IPS-20b (cell line): Measurements from ENCODE around the gene FGF23.
"Not testable (repeated sequence)": the region's sequence is repeated elsewhere in the genome, so short reads cannot be mapped to it uniquely, and the experiment has no call there.

ENCODE experiments used
- H3K27ac ChIP-seq: one replicate; pipeline ENCODE4 v1.5.1; 2013; ENCODE audit warnings: low read length
- H3K27me3 ChIP-seq: 2 replicates; pipeline ENCODE4 v1.6.1; 2013; ENCODE audit warnings: mild to moderate bottlenecking, low read length, inconsistent platforms; ENCODE audit not compliant: insufficient read depth
- H3K36me3 ChIP-seq: 2 replicates; pipeline ENCODE4 v1.6.1; 2013; ENCODE audit warnings: low read depth, mild to moderate bottlenecking, inconsistent platforms, low read length, moderate library complexity; ENCODE audit not compliant: insufficient read depth
- H3K4me1 ChIP-seq: 2 replicates; pipeline ENCODE4 v1.6.1; 2013; ENCODE audit warnings: mild to moderate bottlenecking, control low read depth, inconsistent platforms, low read length, moderate library complexity; ENCODE audit not compliant: insufficient read depth
- H3K4me3 ChIP-seq: 2 replicates; pipeline ENCODE4 v1.5.1; 2013; ENCODE audit warnings: mild to moderate bottlenecking, low read length, inconsistent platforms
- H3K9ac ChIP-seq: 2 replicates; pipeline ENCODE4 v1.6.1; 2013; ENCODE audit warnings: low read depth, mild to moderate bottlenecking, inconsistent platforms, low read length, moderate library complexity
- H3K9me3 ChIP-seq: 2 replicates; pipeline ENCODE4 v1.6.1; 2013; ENCODE audit warnings: mild to moderate bottlenecking, low read depth, low read length, inconsistent platforms; ENCODE audit not compliant: insufficient read depth

FGF23 gene

DNA sequence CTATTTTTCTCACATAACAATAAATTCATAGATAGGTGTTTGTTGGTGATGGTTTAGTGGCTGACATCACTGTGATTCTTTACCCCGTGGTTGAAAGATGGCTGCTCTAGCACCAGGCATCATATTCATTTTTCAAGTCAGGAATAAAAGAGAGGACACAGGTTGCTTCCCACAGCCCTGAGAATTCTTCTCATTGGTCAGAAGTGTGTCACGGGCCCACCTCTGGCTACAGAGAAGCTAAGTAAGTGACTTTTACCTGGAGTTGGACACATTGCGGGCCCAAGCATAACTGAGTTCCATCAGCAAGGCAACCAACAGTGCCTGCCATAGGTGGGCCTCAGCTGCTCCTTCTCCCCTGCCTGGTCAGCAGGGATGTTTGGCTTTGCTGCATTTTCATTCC is 27.6 kb upstream of the FGF23 start:
- no peak overlapping the region for H3K9ac ChIP-seq
- no peaks in the 10 kb centered on the region for H3K36me3 ChIP-seq
- H3K9me3 ChIP-seq, result no peaks in the 10 kb centered on the region
- no peak overlapping the region for H3K27ac ChIP-seq
- H3K4me3 ChIP-seq, result no peak overlapping the region
- no peaks in the 10 kb centered on the region for H3K27me3 ChIP-seq
- no peaks in the 10 kb centered on the region for H3K4me1 ChIP-seq

DNA sequence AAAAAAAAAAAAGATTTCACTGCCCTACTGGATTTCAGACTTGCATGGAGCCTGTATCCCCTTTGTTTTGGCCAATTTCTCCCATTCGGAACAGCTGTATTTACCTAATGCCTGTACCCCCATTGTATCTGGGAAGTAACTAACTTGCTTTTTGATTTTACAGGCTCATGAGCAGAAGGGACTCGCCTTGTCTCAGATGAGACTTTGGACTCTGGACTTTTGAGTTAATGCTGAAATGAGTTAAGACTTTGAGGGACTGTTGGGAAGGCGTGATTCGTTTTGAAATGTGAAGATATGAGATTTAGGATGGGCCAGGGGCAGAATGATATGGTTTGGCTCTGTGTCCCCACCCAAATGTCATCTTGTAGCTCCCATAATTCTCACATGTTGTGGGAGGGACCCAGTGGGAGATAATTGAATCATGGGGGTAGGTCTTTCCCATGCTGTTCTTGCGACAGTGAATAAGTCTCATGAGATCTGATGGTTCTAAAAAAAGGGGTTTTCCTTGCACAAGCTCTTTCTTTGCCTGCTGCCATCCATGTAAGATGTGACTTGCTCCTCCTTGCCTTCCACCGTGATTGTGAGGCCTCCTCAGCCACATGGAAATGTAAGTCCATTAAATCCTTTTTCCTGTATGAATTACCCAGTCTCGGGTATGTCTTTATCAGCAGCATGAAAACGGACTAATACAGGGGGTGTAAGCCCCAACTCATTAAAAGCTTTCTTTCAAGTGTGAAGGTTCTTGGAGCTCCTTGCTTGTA is 25.5 kb upstream of the FGF23 start:
- H3K4me1 ChIP-seq, H3K9me3 ChIP-seq, H3K9ac ChIP-seq, H3K27me3 ChIP-seq, H3K27ac ChIP-seq, H3K36me3 ChIP-seq, H3K4me3 ChIP-seq: not testable (repeated sequence)

DNA sequence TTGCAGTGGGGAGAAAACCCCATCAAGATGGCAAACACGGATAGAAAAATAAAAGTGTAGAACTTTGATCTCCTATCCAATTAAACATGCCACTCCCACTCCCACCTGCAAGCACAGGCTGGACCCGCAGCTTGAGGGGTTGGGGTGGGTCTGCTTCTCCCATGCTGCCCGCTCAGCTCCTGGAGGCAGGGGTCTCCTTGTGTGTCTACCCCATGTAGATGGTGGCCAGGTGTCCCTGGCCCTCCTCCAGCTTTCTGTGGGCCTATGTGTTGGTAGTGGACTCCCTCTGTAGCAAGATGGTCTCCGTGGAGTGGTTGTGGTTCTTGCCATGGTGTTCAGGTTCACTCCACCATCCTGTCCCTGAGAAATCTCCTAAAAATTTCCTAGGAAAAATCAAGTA is 23.5 kb upstream of the FGF23 start:
- Histone ChIP-seq H3K27me3 (no peaks in the 10 kb centered on the region), H3K9ac (no peak overlapping the region), H3K4me1 (no peaks in the 10 kb centered on the region), H3K36me3 (no peaks in the 10 kb centered on the region), H3K27ac (no peak overlapping the region), H3K9me3 (no peaks in the 10 kb centered on the region), H3K4me3 (no peak overlapping the region)

DNA sequence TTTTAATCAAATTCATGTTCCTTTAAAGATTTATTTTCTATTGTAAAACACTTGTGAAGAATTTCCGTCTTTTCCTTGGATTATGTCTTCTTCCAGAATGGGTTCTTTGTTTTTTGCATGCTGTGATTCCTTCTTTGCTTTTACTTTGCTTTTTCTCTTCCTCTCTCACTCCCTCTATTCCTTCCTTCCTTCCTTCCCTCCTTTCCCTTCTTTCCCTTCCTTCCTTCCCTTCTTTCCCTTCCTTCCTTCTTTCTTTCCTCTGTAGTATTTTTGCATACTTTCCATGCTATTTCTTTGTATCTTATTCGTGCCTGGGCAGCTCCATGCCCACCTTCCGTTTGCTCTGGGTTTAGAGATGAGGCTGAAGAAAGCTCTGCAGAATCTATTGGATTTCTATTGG is 21.6 kb upstream of the FGF23 start:
- Histone ChIP-seq H3K27ac (no peak overlapping the region), H3K27me3 (no peaks in the 10 kb centered on the region), H3K4me3 (no peak overlapping the region), H3K36me3 (no peaks in the 10 kb centered on the region), H3K9ac (no peak overlapping the region), H3K9me3 (no peaks in the 10 kb centered on the region), H3K4me1 (no peaks in the 10 kb centered on the region)

DNA sequence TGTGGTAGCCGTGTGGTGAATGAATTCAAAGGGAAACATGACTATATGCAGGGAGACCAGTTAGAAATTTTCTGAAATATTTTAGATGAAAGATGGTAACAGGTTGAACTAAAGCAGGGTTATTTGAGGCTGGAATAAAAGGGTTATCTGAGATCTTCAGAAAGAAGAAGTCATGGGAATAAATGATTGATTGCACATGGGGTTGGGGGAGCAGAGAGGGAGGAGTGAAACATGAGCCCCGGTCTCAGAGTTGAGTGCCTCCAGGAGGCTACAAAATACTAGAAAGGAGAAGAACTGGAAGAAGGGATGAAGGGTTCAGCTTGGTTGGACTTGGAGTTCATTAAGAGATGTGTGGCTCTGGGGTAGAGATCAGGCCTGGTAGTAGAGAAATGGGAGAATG is 16.3 kb upstream of the FGF23 start:
- Histone ChIP-seq H3K27me3 (no peaks in the 10 kb centered on the region), H3K4me1 (no peaks in the 10 kb centered on the region), H3K36me3 (no peaks in the 10 kb centered on the region), H3K27ac (no peak overlapping the region), H3K9ac (no peak overlapping the region), H3K4me3 (no peak overlapping the region), H3K9me3 (no peaks in the 10 kb centered on the region)

DNA sequence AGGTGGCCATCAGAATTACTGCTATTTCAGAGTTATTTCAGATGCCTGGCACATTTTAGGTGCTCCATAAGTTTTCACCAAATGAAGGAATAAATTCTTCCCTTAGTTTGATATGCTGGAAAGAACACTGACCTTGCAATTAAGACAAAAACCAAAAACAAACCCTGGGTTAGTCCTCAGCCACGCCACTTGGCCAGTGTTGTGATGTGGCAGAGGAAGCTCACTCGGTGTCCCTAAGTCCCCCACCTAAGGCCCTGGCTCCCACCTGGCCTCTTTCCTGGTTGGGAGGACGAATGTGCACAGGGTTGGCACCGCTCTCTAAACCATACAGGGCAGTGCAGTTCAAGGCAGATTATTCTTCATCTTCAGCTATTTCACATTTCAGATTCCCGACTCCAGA is 13.7 kb upstream of the FGF23 start:
- Histone ChIP-seq H3K27ac (no peak overlapping the region), H3K9ac (no peak overlapping the region), H3K27me3 (no peaks in the 10 kb centered on the region), H3K9me3 (no peaks in the 10 kb centered on the region), H3K36me3 (no peaks in the 10 kb centered on the region), H3K4me3 (no peak overlapping the region), H3K4me1 (no peaks in the 10 kb centered on the region)

DNA sequence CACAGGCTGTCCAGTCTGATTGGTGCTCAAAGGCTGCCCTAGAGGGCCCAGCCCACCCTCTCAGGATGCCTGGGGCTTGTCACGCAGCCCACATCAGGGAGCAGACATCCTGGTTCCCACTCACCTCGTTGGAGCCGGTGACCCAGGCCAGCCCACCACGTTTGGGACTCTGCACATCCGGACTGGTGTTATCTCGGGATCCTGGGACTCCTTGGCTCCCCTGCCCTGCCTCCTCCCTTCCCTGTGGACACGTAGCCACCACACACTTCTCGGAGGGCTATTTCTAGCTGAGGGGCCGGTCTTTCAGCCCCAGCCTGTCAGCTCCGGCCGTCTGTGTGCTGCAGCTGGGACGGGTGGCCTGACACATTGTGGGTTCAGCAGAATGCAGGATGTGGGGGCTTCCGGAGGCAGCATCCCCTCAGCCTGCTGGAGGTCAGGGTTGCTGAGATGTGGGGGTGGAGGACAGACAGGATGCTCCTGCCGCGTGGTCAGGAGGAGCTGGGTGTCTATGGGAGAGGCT is 12.8 kb upstream of the FGF23 start:
- Histone ChIP-seq H3K4me3 (no peak overlapping the region), H3K27me3 (no peaks in the 10 kb centered on the region), H3K9ac (no peak overlapping the region), H3K27ac (no peak overlapping the region), H3K9me3 (no peaks in the 10 kb centered on the region), H3K36me3 (no peaks in the 10 kb centered on the region), H3K4me1 (no peaks in the 10 kb centered on the region)

DNA sequence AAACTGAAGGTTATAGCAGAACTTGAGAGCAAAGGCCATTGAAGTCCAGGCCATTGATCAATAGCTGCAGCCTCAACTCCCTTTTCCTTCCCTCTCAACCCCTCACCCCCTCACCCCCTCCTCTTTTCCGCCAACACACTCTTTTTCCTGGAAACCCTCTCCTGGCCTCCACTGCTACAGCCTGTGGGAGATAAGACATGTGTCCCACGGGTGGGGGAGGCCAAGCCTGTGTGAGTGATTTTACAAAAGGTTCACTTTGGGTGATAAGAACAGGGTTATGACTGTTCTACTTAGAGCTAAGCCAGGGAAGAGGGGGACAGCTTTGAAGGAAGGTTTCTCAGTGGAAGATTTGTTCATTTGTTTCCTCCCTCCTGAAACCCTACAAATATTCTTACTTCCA is 9.2 kb upstream of the FGF23 start:
- no peaks in the 10 kb centered on the region for H3K36me3 ChIP-seq
- no peaks in the 10 kb centered on the region for H3K4me1 ChIP-seq
- no peak overlapping the region for H3K9ac ChIP-seq
- no peak overlapping the region for H3K4me3 ChIP-seq
- H3K9me3 ChIP-seq, result no peaks in the 10 kb centered on the region
- H3K27ac ChIP-seq, result no peak overlapping the region
- H3K27me3 ChIP-seq, result no peaks in the 10 kb centered on the region

DNA sequence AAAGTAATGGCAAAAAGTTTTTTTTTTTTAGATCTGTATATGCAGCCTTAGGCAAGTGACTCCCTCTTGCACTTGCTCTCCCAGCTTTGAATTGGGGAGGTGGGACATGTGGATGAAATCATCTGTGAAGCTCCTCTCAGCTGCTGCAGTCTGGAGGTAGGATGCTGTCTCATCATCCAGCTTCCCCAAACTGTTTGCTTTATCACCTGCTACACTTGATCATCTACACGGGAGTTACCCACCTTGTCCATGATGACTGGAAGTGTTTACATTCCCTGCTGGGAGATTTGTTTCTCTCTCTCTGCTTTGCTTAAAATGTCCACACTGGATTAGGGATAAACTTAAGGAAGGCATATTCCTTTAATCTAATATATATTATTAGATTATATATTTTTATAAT is 8.5 kb upstream of the FGF23 start:
- no peaks in the 10 kb centered on the region for H3K9me3 ChIP-seq
- no peak overlapping the region for H3K4me3 ChIP-seq
- no peaks in the 10 kb centered on the region for H3K27me3 ChIP-seq
- H3K27ac ChIP-seq, result no peak overlapping the region
- no peaks in the 10 kb centered on the region for H3K4me1 ChIP-seq
- H3K9ac ChIP-seq, result no peak overlapping the region
- no peaks in the 10 kb centered on the region for H3K36me3 ChIP-seq

DNA sequence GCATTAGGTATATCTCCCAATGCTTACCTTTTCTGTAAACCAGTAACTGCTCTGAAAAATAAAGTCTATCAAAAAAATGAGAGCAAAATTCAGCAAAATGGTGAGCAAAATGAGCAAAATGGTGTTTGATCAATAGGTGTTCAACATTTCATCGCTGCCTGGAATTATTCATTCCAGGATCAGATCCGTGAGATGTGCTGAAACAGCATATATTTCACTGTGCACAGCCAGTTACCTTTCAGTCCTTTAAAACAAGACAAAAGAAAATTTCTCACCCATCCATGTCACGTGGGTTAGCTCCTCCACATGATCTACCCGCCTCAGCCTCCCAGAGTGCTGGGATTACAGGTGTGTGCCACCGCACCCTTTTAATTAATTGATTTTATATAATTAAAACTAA is 8.1 kb upstream of the FGF23 start:
- Histone ChIP-seq H3K36me3 (no peaks in the 10 kb centered on the region), H3K4me3 (no peak overlapping the region), H3K27me3 (no peaks in the 10 kb centered on the region), H3K9me3 (no peaks in the 10 kb centered on the region), H3K27ac (no peak overlapping the region), H3K4me1 (no peaks in the 10 kb centered on the region), H3K9ac (no peak overlapping the region)

DNA sequence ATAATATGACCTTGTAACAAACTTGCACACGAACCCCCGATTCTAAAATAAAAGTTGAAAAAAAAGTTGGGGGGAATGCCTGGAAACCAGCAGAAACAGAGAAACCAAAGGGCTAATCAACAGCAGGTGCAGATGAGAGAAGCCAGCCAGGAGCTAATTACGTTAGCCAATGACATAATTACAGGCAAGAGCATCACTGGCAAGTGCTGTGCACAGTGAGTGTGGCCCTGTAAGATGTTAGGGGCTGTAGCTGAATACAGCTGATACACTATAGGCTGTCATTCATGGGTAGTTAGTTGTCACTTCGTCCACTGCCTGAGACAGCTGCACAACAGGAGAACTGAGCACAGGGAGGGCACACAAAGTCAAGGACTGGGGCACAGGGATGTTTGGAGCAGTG is 7.3 kb upstream of the FGF23 start:
- Histone ChIP-seq H3K4me1 (no peaks in the 10 kb centered on the region), H3K9ac (no peak overlapping the region), H3K36me3 (no peaks in the 10 kb centered on the region), H3K9me3 (no peaks in the 10 kb centered on the region), H3K27me3 (no peaks in the 10 kb centered on the region), H3K27ac (no peak overlapping the region), H3K4me3 (no peak overlapping the region)

DNA sequence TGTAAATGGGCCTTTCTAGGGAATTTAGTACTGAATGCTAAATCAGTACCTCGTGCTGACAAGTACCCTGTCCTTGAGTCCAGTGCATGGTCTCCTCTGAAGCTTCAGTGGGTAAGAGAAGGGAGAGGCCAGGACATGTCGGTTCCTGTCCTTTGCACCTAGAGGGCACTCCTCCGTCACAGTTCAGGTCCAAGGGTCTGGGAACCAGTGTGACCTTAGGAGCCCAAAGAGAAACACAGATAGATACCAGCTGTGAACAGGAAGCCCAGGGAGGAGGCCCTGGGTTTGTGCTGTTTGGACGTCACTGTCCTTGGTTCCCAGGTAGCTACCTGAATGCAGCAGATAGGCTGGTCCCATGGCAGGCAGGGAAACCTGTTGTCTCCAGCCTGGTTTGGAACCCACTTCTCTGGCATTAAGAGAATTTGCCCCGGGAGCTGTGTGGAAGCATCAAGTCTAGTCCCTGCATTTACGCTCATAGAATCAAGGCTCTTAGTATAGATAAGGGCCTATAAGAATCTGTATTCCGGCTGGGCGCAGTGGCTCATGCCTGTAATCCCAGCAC is 3.9 kb upstream of the FGF23 start:
- Histone ChIP-seq H3K9me3 (no peaks in the 10 kb centered on the region), H3K36me3 (no peaks in the 10 kb centered on the region), H3K4me1 (no peaks in the 10 kb centered on the region), H3K4me3 (no peak overlapping the region), H3K9ac (no peak overlapping the region), H3K27ac (no peak overlapping the region), H3K27me3 (no peaks in the 10 kb centered on the region)
